Central memory CD8-positive, alpha-beta T cell (primary cell): ENCODE data around the gene IDUA.
"Not testable (repeated sequence)": the region's sequence is repeated elsewhere in the genome, so short reads cannot be mapped to it uniquely, and the experiment has no call there.

Experiments used
- ATAC-seq: fragments of 150-1000 bp; cut with Tn5 transposase; replicated peaks from 2 replicates; pipeline ENCODE4 v1.10.0; 2022; ENCODE audit warnings: mild to moderate bottlenecking, moderate FRiP score, moderate number of reproducible peaks; ENCODE audit not compliant: poor library complexity, severe bottlenecking; ENCODE audit errors: extremely low read depth
- DNase-seq, 2 donors: peaks; one replicate each; pipeline ENCODE4 v3.0.0; 2021; ENCODE audit warnings: low spot score in 2 of 2
- H3K27ac Mint-ChIP-seq: one replicate; pipeline ENCODE4 v1.8.0; 2022; ENCODE audit warnings: low read depth, mild to moderate bottlenecking, moderate library complexity, mixed read lengths
- H3K27me3 Mint-ChIP-seq: one replicate; pipeline ENCODE4 v1.8.0; 2022; ENCODE audit warnings: mixed read lengths
- H3K36me3 Mint-ChIP-seq: one replicate; pipeline ENCODE4 v1.8.0; 2022; ENCODE audit warnings: mild to moderate bottlenecking, moderate library complexity, mixed read lengths; ENCODE audit not compliant: insufficient read depth
- H3K4me1 Mint-ChIP-seq: one replicate; pipeline ENCODE4 v1.8.0; 2022; ENCODE audit warnings: mixed read lengths
- H3K4me3 Mint-ChIP-seq: one replicate; pipeline ENCODE4 v1.8.0; 2022; ENCODE audit warnings: mild to moderate bottlenecking, moderate library complexity, mixed read lengths
- H3K9me3 Mint-ChIP-seq: one replicate; pipeline ENCODE4 v1.8.0; 2022; ENCODE audit warnings: mixed read lengths

Gene IDUA

DNA sequence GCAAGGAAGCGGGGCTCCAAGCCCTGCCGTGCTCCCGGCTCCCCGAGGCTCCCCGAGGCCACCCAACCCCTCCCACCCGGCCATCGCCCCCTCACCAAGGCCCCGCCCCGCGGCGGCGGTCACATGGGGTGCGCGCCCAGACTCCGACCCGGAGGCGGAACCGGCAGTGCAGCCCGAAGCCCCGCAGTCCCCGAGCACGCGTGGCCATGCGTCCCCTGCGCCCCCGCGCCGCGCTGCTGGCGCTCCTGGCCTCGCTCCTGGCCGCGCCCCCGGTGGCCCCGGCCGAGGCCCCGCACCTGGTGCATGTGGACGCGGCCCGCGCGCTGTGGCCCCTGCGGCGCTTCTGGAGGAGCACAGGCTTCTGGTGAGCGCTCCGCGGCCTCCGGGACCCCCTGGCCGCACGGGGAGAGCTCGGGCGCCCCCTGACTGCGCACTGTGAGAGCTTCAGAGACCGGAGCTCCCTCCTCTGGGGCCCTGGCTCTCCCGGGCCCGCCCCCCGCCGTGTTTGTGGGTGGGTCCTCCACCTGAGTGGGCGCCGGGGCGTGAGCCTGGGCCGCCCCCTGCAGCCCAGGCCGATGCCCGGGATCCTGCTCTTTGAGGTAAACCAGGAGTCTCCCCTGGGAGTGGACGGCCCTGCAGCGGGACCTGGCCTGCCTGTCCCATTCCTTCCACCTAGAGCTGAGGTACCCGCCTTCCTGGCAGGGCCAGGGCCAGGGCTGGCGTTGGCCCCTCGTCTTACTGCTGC, at the start of gene IDUA:
Gene IDUA, plus strand, starts transcription at position 166 of the 745 bp plus-strand sequence. Its CDS starts 41 bp downstream, at position 207.
- peak; percentile 88 for ATAC-seq
- Mint-ChIP-seq H3K36me3 (peaks cover 3% of the 10 kb centered on the region), H3K27me3 (no peaks in the 10 kb centered on the region), H3K4me1 (peaks cover 16% of the 10 kb centered on the region), H3K4me3 (peak within 1 kb of the TSS; percentile 88), H3K9me3 (no peaks in the 10 kb centered on the region), H3K27ac (peak within 1 kb of the TSS; percentile 86)
- DNase-seq = peak; percentile 71 to 78

DNA sequence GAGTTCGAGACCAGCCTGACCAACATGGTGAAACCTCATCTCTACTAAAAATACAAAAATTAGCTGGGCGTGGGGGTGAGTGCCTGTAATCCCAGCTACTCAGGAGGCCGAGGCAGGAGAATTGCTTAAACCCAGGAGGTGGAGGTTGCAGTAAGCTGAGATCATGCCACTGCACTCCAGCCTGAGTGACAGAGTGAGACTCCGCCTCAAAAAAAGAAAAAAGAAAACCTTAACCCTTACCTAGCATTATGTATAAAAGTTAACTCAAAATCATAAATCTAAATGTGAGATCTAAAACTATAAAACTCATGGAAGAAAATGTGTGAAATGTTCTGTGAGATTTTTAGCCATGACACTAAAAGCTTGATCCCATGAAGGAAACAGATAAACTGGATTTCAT, 47.3 kb upstream of the IDUA start:
- not testable (repeated sequence) for ATAC-seq, H3K4me3 Mint-ChIP-seq, H3K9me3 Mint-ChIP-seq, H3K27me3 Mint-ChIP-seq, DNase-seq, H3K27ac Mint-ChIP-seq, H3K36me3 Mint-ChIP-seq
- H3K4me1 Mint-ChIP-seq = peaks cover 17% of the 10 kb centered on the region

- Mint-ChIP-seq H3K9me3 (no peaks in the 10 kb centered on the region), H3K4me3 (no peak overlapping the region), H3K27ac (peak overlapping the region; percentile 76), H3K36me3 (no peaks in the 10 kb centered on the region), H3K27me3 (no peaks in the 10 kb centered on the region), H3K4me1 (peaks cover 21% of the 10 kb centered on the region)
- ATAC-seq (no peak), DNase-seq (no peak)
These were observed 41.4 kb upstream of the IDUA start for GRCh38 chr4:945274-946102.

GRCh38 chr4:946103-946450, 40.8 kb upstream of the IDUA start:
- peak overlapping the region; percentile 76 for H3K27ac Mint-ChIP-seq
- ATAC-seq (no peak), DNase-seq (no peak)
- no peaks in the 10 kb centered on the region for H3K36me3 Mint-ChIP-seq
- H3K9me3 Mint-ChIP-seq = no peaks in the 10 kb centered on the region
- peaks cover 21% of the 10 kb centered on the region for H3K4me1 Mint-ChIP-seq
- H3K27me3 Mint-ChIP-seq = no peaks in the 10 kb centered on the region
- no peak overlapping the region for H3K4me3 Mint-ChIP-seq

GRCh38 chr4:946517-947471, 40.0 kb upstream of the IDUA start:
- peaks cover 2% of the 10 kb centered on the region for H3K36me3 Mint-ChIP-seq

GRCh38 chr4:947491-947971, 39.3 kb upstream of the IDUA start:
- Mint-ChIP-seq H3K27me3 (no peaks in the 10 kb centered on the region), H3K27ac (no peak overlapping the region), H3K4me1 (peaks cover 27% of the 10 kb centered on the region), H3K9me3 (no peaks in the 10 kb centered on the region), H3K4me3 (no peak overlapping the region), H3K36me3 (peaks cover 2% of the 10 kb centered on the region)
- DNase-seq = no peak
- no peak for ATAC-seq

More at GRCh38 chr4:946517-947471, 40.0 kb upstream of the IDUA start:
- peaks cover 21% of the 10 kb centered on the region for H3K4me1 Mint-ChIP-seq
- DNase-seq (no peak), ATAC-seq (no peak)
- peak overlapping the region; percentile 76 for H3K27ac Mint-ChIP-seq
- H3K27me3 Mint-ChIP-seq = no peaks in the 10 kb centered on the region
- no peaks in the 10 kb centered on the region for H3K9me3 Mint-ChIP-seq
- no peak overlapping the region for H3K4me3 Mint-ChIP-seq

- no peaks in the 10 kb centered on the region for H3K27me3 Mint-ChIP-seq
- no peak for ATAC-seq
- H3K4me3 Mint-ChIP-seq = no peak overlapping the region
- H3K9me3 Mint-ChIP-seq = no peaks in the 10 kb centered on the region
- peaks cover 27% of the 10 kb centered on the region for H3K4me1 Mint-ChIP-seq
- H3K36me3 Mint-ChIP-seq = peaks cover 2% of the 10 kb centered on the region
- peak overlapping the region; percentile 38 for H3K27ac Mint-ChIP-seq
- no peak for DNase-seq
These were observed 38.5 kb upstream of the IDUA start for GRCh38 chr4:948101-948935.

DNA sequence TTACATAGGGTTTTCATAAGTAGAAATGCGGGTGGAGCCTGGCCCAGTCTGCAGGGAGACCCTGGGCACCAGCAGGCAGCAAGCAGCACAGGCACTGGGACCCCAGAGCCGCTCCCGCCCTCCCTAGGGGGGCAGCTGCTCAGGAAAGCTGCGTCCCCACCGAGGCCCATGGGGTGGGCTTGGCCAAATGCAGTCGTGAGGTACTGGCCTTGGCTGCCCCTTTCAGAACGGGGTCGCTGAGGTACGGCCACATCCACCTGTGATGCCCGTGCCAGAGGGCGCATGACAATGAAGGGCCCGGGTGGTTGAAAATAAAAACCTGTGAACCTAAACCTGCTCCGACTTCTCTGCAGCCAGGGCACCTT, 37.9 kb upstream of the IDUA start:
- DNase-seq (no peak), ATAC-seq (no peak)
- H3K4me1 Mint-ChIP-seq = peaks cover 27% of the 10 kb centered on the region
- no peaks in the 10 kb centered on the region for H3K9me3 Mint-ChIP-seq
- no peaks in the 10 kb centered on the region for H3K27me3 Mint-ChIP-seq
- H3K4me3 Mint-ChIP-seq = no peak overlapping the region
- H3K27ac Mint-ChIP-seq = peak overlapping the region; percentile 38
- H3K36me3 Mint-ChIP-seq = peaks cover 3% of the 10 kb centered on the region

DNA sequence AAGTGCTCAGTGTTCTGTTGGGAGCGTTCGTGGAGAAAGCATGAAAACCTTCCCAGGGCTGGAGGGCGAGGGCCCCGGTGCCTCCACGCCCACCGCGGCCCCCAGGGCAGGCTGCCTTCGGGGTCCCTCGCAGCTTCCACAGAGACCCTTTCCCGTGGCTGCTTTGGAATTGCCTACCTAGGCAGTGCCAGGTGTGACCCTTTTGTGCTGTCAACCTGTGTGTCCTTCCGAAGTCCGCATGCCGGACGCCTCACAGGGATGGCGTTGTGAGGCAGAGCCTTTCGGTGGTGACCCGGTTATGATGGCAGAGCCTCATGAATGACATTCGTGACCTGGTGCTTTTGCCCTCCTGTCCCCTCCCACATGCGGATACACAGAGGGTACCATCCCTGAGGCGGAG, 37.2 kb upstream of the IDUA start:
- Mint-ChIP-seq H3K4me3 (no peak overlapping the region), H3K27me3 (no peaks in the 10 kb centered on the region), H3K9me3 (no peaks in the 10 kb centered on the region), H3K27ac (no peak overlapping the region), H3K4me1 (peaks cover 27% of the 10 kb centered on the region), H3K36me3 (peaks cover 5% of the 10 kb centered on the region)
- DNase-seq = no peak
- ATAC-seq = no peak

DNA sequence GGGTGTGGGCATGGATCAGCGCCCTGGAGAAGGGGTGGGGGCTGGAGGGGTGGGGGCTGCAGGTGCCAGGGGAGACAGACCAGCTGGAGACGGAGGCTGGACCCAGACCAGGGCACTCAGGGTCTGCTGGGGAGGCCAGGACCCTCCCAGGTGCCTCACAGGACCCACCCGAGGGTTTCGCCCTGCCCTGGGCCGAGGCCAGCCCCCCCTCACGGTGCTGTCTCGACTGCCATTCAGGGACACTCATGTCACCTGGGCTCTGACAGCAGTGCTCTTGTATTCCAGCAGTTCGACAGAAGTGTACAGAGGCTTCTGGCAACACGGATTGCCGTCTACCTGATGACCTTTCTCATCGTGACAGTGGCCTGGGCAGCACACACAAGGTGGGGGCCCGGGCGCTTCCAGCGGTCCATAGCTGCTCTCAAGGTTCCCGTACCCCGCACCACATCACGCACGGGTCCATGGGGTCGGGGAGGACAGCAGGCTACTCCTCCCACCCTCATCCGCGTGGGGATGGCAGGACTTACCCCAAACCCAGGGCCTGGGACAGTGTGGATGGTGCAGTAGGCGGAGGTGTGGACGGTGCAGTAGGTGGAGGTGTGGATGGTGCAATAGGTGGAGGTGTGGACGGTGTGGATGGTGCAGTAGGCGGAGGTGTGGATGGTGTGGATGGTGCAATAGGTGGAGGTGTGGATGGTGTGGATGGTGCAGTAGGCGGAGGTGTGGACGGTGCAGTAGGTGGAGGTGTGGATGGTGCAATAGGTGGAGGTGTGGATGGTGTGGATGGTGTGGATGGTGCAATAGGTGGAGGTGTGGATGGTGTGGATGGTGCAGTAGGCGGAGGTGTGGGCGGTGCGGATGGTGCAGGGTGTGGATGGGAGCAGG, 36.5 kb upstream of the IDUA start:
- peaks cover 5% of the 10 kb centered on the region for H3K36me3 Mint-ChIP-seq
- H3K27ac Mint-ChIP-seq = no peak overlapping the region
- peaks cover 24% of the 10 kb centered on the region for H3K4me1 Mint-ChIP-seq
- ATAC-seq (no peak), DNase-seq (no peak)
- no peaks in the 10 kb centered on the region for H3K27me3 Mint-ChIP-seq
- no peak overlapping the region for H3K4me3 Mint-ChIP-seq
- no peaks in the 10 kb centered on the region for H3K9me3 Mint-ChIP-seq

- Mint-ChIP-seq H3K4me3 (no peak overlapping the region), H3K27me3 (no peaks in the 10 kb centered on the region), H3K4me1 (peaks cover 16% of the 10 kb centered on the region), H3K9me3 (no peaks in the 10 kb centered on the region), H3K27ac (no peak overlapping the region), H3K36me3 (peaks cover 5% of the 10 kb centered on the region)
- ATAC-seq (no peak), DNase-seq (no peak)
These were observed 35.7 kb upstream of the IDUA start for GRCh38 chr4:951186-951585.
